SK-N-MC (cell line): ENCODE results near the gene TMC1.

ENCODE experiments used
- EZH2 ChIP-seq: fragments of 200-600 bp; sonication (generic); IDR thresholded peaks from one replicate; pipeline ENCODE4 v1.6.1; 2017; ENCODE audit warnings: antibody characterized with exemption
- POLR2AphosphoS5 ChIP-seq: IDR thresholded peaks from 2 replicates; pipeline ENCODE4 v1.6.1; 2012; ENCODE audit warnings: mild to moderate bottlenecking, low read depth, low read length, borderline replicate concordance

- TF ChIP-seq EZH2 (no peak), POLR2AphosphoS5 (no peak)
These were observed 115.2 kb downstream of the TMC1 start for GRCh38 chr9:72636621-72637020.
